Measurements from ENCODE around the gene OR51B6. TPM values are rescaled to one million over a fixed set of nuclear protein-coding genes. Genes with fewer than 3 reads are reported as not detected.

Gene OR51B6
- total RNA-seq, 1 donor = not detected

DNA sequence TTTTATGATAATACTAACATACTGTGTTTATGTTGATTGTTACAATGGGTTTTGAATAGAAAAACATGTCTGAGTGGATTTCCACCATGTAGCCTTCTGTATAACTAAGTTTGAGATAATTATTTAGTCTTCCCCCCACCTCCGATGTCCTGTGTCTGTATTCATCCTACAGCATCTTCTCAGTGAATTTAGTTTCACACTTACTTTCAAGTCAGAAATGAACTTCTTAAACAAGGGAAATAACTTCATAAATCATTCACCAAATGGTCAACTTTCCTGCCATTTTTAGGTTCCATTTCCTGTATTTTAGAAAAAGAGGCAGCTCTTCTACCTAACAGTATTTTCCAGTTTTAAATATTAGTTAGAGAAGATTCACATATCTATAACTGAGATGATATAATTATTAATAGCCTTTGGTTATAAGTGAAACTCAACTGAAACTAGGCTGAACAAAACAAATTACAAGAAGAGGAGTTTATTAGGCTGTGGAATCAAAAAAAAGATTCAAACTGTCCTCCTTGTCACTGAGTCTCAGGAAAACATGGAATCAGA, 11.5 kb upstream of the OR51B6 start:
- no peaks in the 10 kb centered on the region for H4K20me1 ChIP-seq (ENCODE audit: insufficient read depth, low read length)
- DNase-seq (ENCODE audit: insufficient read length, low spot score, missing footprints) = no peak
- TF ChIP-seq, protein P1, sequence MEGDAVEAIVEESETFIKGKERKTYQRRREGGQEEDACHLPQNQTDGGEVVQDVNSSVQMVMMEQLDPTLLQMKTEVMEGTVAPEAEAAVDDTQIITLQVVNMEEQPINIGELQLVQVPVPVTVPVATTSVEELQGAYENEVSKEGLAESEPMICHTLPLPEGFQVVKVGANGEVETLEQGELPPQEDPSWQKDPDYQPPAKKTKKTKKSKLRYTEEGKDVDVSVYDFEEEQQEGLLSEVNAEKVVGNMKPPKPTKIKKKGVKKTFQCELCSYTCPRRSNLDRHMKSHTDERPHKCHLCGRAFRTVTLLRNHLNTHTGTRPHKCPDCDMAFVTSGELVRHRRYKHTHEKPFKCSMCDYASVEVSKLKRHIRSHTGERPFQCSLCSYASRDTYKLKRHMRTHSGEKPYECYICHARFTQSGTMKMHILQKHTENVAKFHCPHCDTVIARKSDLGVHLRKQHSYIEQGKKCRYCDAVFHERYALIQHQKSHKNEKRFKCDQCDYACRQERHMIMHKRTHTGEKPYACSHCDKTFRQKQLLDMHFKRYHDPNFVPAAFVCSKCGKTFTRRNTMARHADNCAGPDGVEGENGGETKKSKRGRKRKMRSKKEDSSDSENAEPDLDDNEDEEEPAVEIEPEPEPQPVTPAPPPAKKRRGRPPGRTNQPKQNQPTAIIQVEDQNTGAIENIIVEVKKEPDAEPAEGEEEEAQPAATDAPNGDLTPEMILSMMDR (IDR thresholded peaks at IDR 0.05; ENCODE audit: extremely low read depth, low read depth, low read length) = no peak
- no peaks in the 10 kb centered on the region for H3K79me2 ChIP-seq (ENCODE audit: insufficient read depth, low read length)
- no peak overlapping the region for H3K27ac ChIP-seq (ENCODE audit: low read depth, low read length)
- no peak overlapping the region for H2AFZ ChIP-seq (ENCODE audit: low read length)
- no peak overlapping the region for H3K4me3 ChIP-seq (ENCODE audit: insufficient read depth, low read length)
- no peaks in the 10 kb centered on the region for H3K27me3 ChIP-seq (ENCODE audit: insufficient read depth, low read length)
- peaks cover 16% of the 10 kb centered on the region for H3K4me1 ChIP-seq (ENCODE audit: insufficient read depth, low read length)
- H3K9me3 ChIP-seq (ENCODE audit: low read depth, low read length) = no peaks in the 10 kb centered on the region
- no peak overlapping the region for H3K4me2 ChIP-seq (ENCODE audit: insufficient read depth, low read length)
- H3K36me3 ChIP-seq (ENCODE audit: insufficient read depth, low read length) = no peaks in the 10 kb centered on the region

DNA sequence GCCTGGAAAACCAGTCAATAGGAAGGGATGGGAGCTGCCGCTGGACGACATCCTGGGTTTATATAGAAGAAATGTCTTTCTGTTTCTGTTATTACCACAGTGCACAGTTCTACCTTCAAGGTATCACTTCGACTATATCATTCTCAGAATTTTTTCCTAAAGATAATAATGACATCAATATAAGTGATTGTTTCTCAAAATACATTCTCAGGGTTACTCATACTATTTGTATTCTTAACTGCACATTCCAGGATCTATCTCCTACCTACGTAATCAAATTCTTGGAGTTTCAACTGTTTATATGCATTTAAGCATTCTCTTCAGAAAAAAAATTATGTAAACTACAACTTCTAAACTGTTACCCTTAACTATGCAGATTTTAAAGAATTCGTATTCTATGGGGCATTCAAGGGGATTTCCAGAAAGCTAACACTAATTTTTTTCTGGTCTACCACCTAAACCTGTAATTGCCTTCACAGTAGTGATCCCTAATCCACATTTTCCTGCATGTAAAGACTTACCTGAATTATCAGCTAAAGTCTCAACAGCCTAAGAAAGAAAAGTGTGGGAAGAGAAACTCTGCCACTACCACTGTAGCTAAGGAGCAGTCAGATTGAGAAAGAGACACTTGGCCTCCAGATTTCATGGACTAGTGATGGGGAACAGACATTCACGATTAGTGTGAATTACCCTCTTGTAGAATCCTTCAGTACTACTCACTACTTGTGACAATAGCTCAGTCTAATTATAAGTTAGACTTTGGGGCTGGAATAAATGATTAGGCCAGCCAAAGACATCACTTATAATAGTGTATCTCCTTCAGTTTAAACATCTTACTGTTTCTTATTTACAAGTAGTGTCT, 7.6 kb upstream of the OR51B6 start, which contains the start of gene OR51B5:
Gene OR51B5, minus strand, starts transcription at position 51 of the 862 bp plus-strand sequence. Its CDS starts 0 bp downstream, at position 51.
- H3K9me3 ChIP-seq (ENCODE audit: low read depth, low read length) = no peaks in the 10 kb centered on the region
- H3K27me3 ChIP-seq (ENCODE audit: insufficient read depth, low read length) = no peaks in the 10 kb centered on the region
- H3K27ac ChIP-seq (ENCODE audit: low read depth, low read length) = peak within 1 kb of the TSS; percentile 58
- no peak within 1 kb of the TSS for H3K4me3 ChIP-seq (ENCODE audit: insufficient read depth, low read length)
- H2AFZ ChIP-seq (ENCODE audit: low read length) = no peak within 1 kb of the TSS
- H3K4me1 ChIP-seq (ENCODE audit: insufficient read depth, low read length) = peaks cover 26% of the 10 kb centered on the region
- no peaks in the 10 kb centered on the region for H3K36me3 ChIP-seq (ENCODE audit: insufficient read depth, low read length)
- DNase-seq (ENCODE audit: insufficient read length, low spot score, missing footprints) = no peak
- TF ChIP-seq, protein P1 (IDR thresholded peaks at IDR 0.05; ENCODE audit: extremely low read depth, low read depth, low read length) = no peak
- no peak within 1 kb of the TSS for H3K4me2 ChIP-seq (ENCODE audit: insufficient read depth, low read length)
- H3K79me2 ChIP-seq (ENCODE audit: insufficient read depth, low read length) = no peaks in the 10 kb centered on the region
- H4K20me1 ChIP-seq (ENCODE audit: insufficient read depth, low read length) = no peaks in the 10 kb centered on the region

DNA sequence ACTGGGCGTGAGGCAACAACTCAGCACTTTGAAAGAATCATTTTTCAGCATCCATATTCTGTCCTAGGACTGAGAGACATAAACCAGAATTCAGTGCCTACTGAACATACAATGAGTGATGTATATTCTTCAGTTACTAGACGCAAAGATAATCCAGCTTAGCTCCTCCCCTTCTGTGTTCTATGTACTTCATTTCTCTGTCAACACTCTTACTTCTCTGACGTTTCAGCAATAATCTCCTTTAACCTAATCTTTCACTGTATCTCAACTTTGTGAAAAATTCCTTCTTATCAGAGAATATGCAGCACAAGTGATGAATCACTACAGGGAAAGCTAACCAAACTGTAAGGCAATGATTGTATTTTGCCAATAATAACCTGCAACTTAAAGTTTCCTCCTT, 5.5 kb upstream of the OR51B6 start:
- peaks cover 29% of the 10 kb centered on the region for H3K4me1 ChIP-seq (ENCODE audit: insufficient read depth, low read length)
- H3K27me3 ChIP-seq (ENCODE audit: insufficient read depth, low read length) = no peaks in the 10 kb centered on the region
- no peak overlapping the region for H3K4me3 ChIP-seq (ENCODE audit: insufficient read depth, low read length)
- peak overlapping the region; percentile 40 for H3K27ac ChIP-seq (ENCODE audit: low read depth, low read length)
- no peaks in the 10 kb centered on the region for H3K79me2 ChIP-seq (ENCODE audit: insufficient read depth, low read length)
- H2AFZ ChIP-seq (ENCODE audit: low read length) = peak overlapping the region; percentile 62
- H3K36me3 ChIP-seq (ENCODE audit: insufficient read depth, low read length) = no peaks in the 10 kb centered on the region
- no peaks in the 10 kb centered on the region for H3K9me3 ChIP-seq (ENCODE audit: low read depth, low read length)
- TF ChIP-seq, protein P1 (IDR thresholded peaks at IDR 0.05; ENCODE audit: extremely low read depth, low read depth, low read length) = no peak
- no peaks in the 10 kb centered on the region for H4K20me1 ChIP-seq (ENCODE audit: insufficient read depth, low read length)
- no peak overlapping the region for H3K4me2 ChIP-seq (ENCODE audit: insufficient read depth, low read length)
- DNase-seq (ENCODE audit: insufficient read length, low spot score, missing footprints) = no peak

DNA sequence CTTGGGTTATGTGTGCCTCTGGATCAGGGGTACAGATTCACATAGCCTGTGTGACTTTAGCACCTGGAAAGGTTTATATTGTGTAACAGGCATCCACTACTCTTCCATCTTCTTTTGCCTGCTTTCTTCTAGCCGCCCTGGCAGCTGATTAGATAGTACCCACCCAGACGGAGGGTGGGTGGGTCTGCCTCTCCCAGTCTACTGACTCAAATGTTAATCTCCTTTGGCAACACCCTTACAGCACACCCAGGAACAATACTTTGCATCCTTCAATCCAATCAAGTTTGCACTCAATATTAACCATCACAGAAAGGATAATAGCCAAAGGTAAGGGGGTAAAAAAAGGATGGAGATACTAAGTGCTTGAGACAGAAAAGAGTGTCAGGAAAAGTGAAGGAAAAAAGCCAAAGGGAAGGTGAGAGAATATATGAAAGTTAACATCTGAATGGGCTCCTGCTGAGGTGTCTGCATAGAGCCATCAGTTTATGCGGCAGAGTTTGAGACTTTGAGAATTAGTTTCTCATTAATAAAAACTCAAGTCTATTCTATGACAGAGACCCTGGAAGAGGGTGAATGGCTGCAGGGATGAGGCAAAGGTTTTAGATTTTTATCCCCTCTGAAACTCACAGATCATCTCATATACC, 2.6 kb upstream of the OR51B6 start:
- no peaks in the 10 kb centered on the region for H3K79me2 ChIP-seq (ENCODE audit: insufficient read depth, low read length)
- H2AFZ ChIP-seq (ENCODE audit: low read length) = no peak overlapping the region
- H3K36me3 ChIP-seq (ENCODE audit: insufficient read depth, low read length) = no peaks in the 10 kb centered on the region
- H3K27me3 ChIP-seq (ENCODE audit: insufficient read depth, low read length) = no peaks in the 10 kb centered on the region
- no peak for DNase-seq (ENCODE audit: insufficient read length, low spot score, missing footprints)
- no peaks in the 10 kb centered on the region for H3K9me3 ChIP-seq (ENCODE audit: low read depth, low read length)
- TF ChIP-seq, protein P1 (IDR thresholded peaks at IDR 0.05; ENCODE audit: extremely low read depth, low read depth, low read length) = no peak
- H3K4me3 ChIP-seq (ENCODE audit: insufficient read depth, low read length) = no peak overlapping the region
- no peak overlapping the region for H3K4me2 ChIP-seq (ENCODE audit: insufficient read depth, low read length)
- H3K27ac ChIP-seq (ENCODE audit: low read depth, low read length) = no peak overlapping the region
- no peaks in the 10 kb centered on the region for H4K20me1 ChIP-seq (ENCODE audit: insufficient read depth, low read length)
- peaks cover 23% of the 10 kb centered on the region for H3K4me1 ChIP-seq (ENCODE audit: insufficient read depth, low read length)
